ENCODE measurements around the gene UQCRFS1.

UQCRFS1 gene

GRCh38 chr19:29189033-29189360 is 24.0 kb downstream of the UQCRFS1 start:
- no peaks in the 10 kb centered on the region for H4K20me1 ChIP-seq (ENCODE audit: insufficient read depth, low read length)
- no peaks in the 10 kb centered on the region for H3K36me3 ChIP-seq (replicated peaks; ENCODE audit: insufficient read depth, low read length)
- H3K9ac ChIP-seq (ENCODE audit: low read length), result no peak overlapping the region
- no peaks in the 10 kb centered on the region for H3K9me2 ChIP-seq (replicated peaks; ENCODE audit: insufficient read depth, low read length)
- no peak overlapping the region for H2AFZ ChIP-seq (ENCODE audit: low read length)
- no peaks in the 10 kb centered on the region for H3K79me2 ChIP-seq (ENCODE audit: low read length)
- no peaks in the 10 kb centered on the region for H3K9me3 ChIP-seq (replicated peaks; ENCODE audit: insufficient read depth, low read length)
- no peaks in the 10 kb centered on the region; the same call in 1 of the 2 replicates for H3K27me3 ChIP-seq (replicated peaks; ENCODE audit: insufficient read depth, low read length)
- H3K27ac ChIP-seq (ENCODE audit: low read length), result no peak overlapping the region
- no peaks in the 10 kb centered on the region for H3K4me1 ChIP-seq (ENCODE audit: low read length)
- no peak overlapping the region for H3K4me3 ChIP-seq (ENCODE audit: low read length)
- DNase-seq, result no peak
- no peaks in the 10 kb centered on the region for H3F3A ChIP-seq (ENCODE audit: insufficient read depth, low read length)
- H3K4me2 ChIP-seq (ENCODE audit: low read depth, low read length), result no peak overlapping the region
- TF ChIP-seq EZH2 (optimal IDR thresholded peaks at IDR 0.05; ENCODE audit: low read depth, low read length) (no peak), EZH2phosphoT487 (IDR thresholded peaks at IDR 0.05; ENCODE audit: low read length) (no peak), CTCF (IDR thresholded peaks at IDR 0.05; ENCODE audit: low read length) (no peak)

GRCh38 chr19:29188289-29189032 is 24.5 kb downstream of the UQCRFS1 start:
- H3K9me3 ChIP-seq (replicated peaks; ENCODE audit: insufficient read depth, low read length), result no peaks in the 10 kb centered on the region
- H4K20me1 ChIP-seq (ENCODE audit: insufficient read depth, low read length), result no peaks in the 10 kb centered on the region
- DNase-seq, result no peak
- no peak overlapping the region for H2AFZ ChIP-seq (ENCODE audit: low read length)
- no peak overlapping the region for H3K27ac ChIP-seq (ENCODE audit: low read length)
- H3K27me3 ChIP-seq (replicated peaks; ENCODE audit: insufficient read depth, low read length), result no peaks in the 10 kb centered on the region; the same call in 1 of the 2 replicates
- TF ChIP-seq EZH2 (optimal IDR thresholded peaks at IDR 0.05; ENCODE audit: low read depth, low read length), result no peak
- TF ChIP-seq CTCF (IDR thresholded peaks at IDR 0.05; ENCODE audit: low read length), result no peak
- no peak for TF ChIP-seq EZH2phosphoT487 (IDR thresholded peaks at IDR 0.05; ENCODE audit: low read length)
- H3K79me2 ChIP-seq (ENCODE audit: low read length), result no peaks in the 10 kb centered on the region
- H3K9ac ChIP-seq (ENCODE audit: low read length), result no peak overlapping the region
- H3K4me3 ChIP-seq (ENCODE audit: low read length), result no peak overlapping the region
- no peaks in the 10 kb centered on the region for H3K9me2 ChIP-seq (replicated peaks; ENCODE audit: insufficient read depth, low read length)
- no peaks in the 10 kb centered on the region for H3K4me1 ChIP-seq (ENCODE audit: low read length)
- no peaks in the 10 kb centered on the region for H3F3A ChIP-seq (ENCODE audit: insufficient read depth, low read length)
- H3K4me2 ChIP-seq (ENCODE audit: low read depth, low read length), result no peak overlapping the region
- no peaks in the 10 kb centered on the region for H3K36me3 ChIP-seq (replicated peaks; ENCODE audit: insufficient read depth, low read length)

- no peak overlapping the region for H2AFZ ChIP-seq (ENCODE audit: low read length)
- H3K4me2 ChIP-seq (ENCODE audit: low read depth, low read length), result no peak overlapping the region
- no peak overlapping the region for H3K4me3 ChIP-seq (ENCODE audit: low read length)
- no peaks in the 10 kb centered on the region for H3K9me3 ChIP-seq (replicated peaks; ENCODE audit: insufficient read depth, low read length)
- H4K20me1 ChIP-seq (ENCODE audit: insufficient read depth, low read length), result no peaks in the 10 kb centered on the region
- H3K27ac ChIP-seq (ENCODE audit: low read length), result no peak overlapping the region
- TF ChIP-seq EZH2 (optimal IDR thresholded peaks at IDR 0.05; ENCODE audit: low read depth, low read length) (no peak), CTCF (IDR thresholded peaks at IDR 0.05; ENCODE audit: low read length) (no peak), EZH2phosphoT487 (IDR thresholded peaks at IDR 0.05; ENCODE audit: low read length) (no peak)
- H3K9ac ChIP-seq (ENCODE audit: low read length), result no peak overlapping the region
- H3F3A ChIP-seq (ENCODE audit: insufficient read depth, low read length), result no peaks in the 10 kb centered on the region
- no peaks in the 10 kb centered on the region for H3K36me3 ChIP-seq (replicated peaks; ENCODE audit: insufficient read depth, low read length)
- no peaks in the 10 kb centered on the region for H3K79me2 ChIP-seq (ENCODE audit: low read length)
- no peaks in the 10 kb centered on the region for H3K9me2 ChIP-seq (replicated peaks; ENCODE audit: insufficient read depth, low read length)
- H3K4me1 ChIP-seq (ENCODE audit: low read length), result no peaks in the 10 kb centered on the region
- no peaks in the 10 kb centered on the region; the same call in 1 of the 2 replicates for H3K27me3 ChIP-seq (replicated peaks; ENCODE audit: insufficient read depth, low read length)
- no peak for DNase-seq
Observed at GRCh38 chr19:29187676-29188075, 25.3 kb downstream of the UQCRFS1 start.
